CD4-positive, alpha-beta T cell treated with Interferon gamma for 1 hour (primary cell): ENCODE data around the gene CLTB.

ENCODE experiments used
- DNase-seq: peaks from one replicate; pipeline ENCODE4 v3.0.0-alpha.2; 2020

Gene CLTB

GRCh38 chr5:176379881-176380280 is 36.5 kb downstream of the CLTB start:
- no peak for DNase-seq

GRCh38 chr5:176373100-176373818 is 43.1 kb downstream of the CLTB start:
- no peak for DNase-seq

DNA sequence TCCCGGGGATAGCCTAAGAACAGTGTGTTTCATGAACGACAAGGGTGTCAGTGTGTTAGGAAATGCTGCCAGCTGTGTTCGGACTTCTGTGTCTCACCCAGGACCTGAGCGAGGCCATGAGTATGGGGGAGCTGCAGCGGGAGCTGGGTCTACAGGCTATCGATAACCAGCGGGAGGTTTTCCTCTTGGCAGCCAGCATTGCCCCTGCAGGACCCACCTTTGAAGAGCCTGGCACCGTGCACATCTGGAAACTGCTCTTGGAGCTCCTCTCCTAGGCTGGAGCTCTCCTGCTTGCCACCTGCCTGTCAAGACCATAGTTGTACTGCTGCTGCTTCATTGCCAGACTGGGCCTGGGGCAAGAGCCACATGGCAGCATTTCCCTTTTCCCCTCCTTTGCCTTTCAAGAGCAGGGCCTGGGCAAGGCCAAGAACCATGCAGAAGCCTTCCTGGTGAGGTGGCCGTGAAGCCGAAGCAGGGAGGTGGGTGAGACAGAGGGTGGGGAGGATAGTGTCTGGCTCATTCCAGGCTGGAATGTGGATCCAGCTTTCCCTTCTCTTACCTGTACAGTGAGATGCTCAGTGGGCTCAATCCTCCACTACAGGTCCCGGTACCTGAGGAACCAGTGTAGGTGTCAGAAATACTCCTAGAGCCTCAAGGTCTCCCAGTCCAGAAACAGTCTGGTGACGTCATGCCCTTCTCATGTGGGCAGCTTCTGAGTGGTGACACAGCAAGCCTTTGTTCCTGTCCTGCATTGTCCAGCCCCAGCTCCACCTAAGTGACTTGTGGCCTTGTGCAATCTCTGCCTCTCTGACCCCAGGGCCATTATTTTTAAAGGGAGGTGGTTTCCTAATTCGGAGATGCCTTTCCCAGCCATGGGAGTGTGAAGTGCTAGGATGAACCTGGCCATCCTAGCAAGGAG is 44.5 kb downstream of the CLTB start:
- peak; percentile 22 for DNase-seq

GRCh38 chr5:176369934-176370711 is 46.2 kb downstream of the CLTB start:
- no peak for DNase-seq

- DNase-seq = no peak
Measured at GRCh38 chr5:176368726-176369125, 47.6 kb downstream of the CLTB start.

DNA sequence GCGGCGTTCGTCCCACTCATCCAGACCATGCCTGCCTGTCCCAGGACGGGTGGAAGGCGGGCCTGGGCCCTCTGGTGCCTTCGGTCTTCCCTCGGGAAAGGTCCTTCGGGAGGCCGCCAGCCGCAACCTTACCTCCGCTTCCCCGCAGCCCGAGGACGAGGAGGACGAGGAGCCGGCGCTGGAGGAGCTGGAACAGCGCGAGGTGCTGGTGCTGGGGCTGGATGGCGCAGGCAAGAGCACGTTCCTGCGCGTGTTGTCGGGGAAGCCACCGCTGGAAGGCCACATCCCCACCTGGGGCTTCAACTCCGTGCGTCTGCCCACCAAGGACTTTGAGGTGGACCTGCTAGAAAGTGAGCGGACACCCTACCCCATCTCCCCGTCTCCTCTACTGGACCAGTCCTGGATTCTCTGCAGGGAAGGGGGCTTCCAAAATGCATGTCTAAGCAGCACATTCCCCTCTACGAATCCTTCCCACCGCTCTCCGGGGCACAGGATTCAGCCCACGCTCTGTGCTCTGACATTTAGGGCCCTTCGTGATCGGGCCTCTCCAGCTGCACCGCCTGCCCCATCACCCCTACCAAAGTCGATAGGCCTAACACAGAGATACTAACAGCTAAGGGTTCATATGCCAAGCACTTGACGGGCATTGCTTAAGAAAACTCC is 50.0 kb downstream of the CLTB start:
- DNase-seq = no peak

- DNase-seq = peak; percentile 32
Measured at GRCh38 chr5:176365351-176366231, 50.7 kb downstream of the CLTB start, which contains the start of gene ARL10. Gene ARL10 (plus strand): TSS chr5:176365487. CDS start chr5:176365564, 77 bp downstream.

DNA sequence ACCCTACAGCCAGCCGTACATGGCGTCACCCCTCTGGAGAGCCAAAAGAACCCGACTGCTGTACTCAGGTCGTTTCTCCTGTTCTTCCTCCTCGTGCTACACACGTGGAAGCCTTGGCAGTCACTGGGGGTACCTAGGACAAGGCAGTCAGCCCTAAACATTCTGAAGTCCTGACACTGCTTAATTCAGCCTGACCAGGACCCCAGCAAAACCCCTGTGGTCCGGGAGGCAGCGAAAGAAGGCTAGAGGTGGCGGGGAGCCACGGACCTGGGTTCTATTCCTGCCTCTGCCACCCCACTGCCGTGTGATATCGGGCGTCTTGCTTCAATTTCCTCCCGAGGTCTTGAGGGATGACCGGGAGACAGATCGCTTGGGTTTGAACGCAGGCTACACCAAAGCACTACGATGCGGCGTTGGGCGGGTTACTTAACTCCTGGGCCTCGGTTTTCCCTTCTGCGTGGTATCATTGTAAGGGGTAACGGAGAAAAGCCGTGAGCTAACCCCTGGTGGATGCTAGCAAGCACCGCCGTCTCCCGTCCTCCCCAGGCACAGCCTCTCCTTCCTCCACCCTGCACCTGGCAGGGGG is 51.5 kb downstream of the CLTB start:
- no peak for DNase-seq

DNA sequence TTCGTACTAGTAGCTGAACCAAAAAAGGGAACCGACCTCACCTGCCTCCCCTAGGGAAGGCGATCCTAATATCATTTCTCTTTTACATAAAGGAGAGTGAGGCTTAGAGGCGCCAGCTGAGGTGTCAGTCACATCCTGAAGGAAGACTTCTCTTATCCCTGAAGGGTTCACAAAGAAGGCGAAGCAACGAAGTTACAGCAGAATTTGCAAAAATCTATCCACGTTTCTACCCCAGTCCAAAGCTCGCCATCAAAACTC is 54.2 kb downstream of the CLTB start:
- DNase-seq = no peak

GRCh38 chr5:176361437-176362232 is 54.7 kb downstream of the CLTB start, which contains the start of gene KIAA1191:
Gene KIAA1191 (minus strand): TSS chr5:176361764. CDS start chr5:176359508, 2,256 bp downstream.
- DNase-seq = peak; percentile 94

DNA sequence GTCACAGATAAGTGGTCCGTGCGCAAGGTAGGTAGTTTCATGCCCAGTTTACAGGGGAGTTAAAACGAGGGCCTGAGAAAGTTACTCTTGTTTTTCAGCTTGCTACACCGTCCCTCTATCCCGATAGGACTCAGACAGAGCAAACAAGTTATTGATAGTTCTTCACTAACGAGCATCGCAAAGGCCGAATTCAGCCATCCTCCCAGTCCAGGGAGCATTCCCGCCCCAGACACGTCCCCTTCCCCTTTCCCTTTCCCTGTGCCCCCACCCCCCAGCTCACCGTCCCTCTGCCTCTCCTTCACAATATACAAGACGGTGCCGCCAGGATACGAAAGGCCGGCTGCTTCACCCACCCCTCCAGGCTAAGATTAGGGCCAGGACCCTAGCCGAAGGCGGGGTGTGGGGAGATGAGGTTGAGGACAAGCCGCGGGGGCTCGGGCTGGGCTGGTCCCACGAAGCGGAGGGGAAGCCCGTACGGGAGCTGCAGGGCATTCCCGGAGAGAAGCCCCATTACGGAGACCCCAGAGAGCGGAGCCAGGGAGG is 55.4 kb downstream of the CLTB start:
- DNase-seq = no peak

GRCh38 chr5:176359658-176360057 is 56.7 kb downstream of the CLTB start:
- DNase-seq = no peak

DNA sequence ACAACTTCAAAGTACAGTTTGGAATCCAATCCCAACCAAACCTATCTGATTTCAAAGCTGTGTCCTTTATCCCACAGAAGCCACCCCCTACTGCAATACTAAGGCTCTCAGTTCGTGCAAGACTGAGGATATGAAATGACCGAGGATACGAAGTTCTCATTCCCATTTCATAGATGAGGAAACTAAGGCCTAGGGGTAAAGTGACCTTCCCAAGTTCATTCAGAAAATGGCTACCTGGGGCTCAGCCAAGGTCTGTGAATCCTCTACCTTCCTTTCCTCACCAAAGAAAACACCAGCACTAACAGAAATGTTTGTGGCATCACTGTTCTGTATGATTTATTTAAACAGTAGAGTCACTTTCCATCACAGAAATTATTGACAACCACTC is 60.2 kb downstream of the CLTB start:
- no peak for DNase-seq

DNA sequence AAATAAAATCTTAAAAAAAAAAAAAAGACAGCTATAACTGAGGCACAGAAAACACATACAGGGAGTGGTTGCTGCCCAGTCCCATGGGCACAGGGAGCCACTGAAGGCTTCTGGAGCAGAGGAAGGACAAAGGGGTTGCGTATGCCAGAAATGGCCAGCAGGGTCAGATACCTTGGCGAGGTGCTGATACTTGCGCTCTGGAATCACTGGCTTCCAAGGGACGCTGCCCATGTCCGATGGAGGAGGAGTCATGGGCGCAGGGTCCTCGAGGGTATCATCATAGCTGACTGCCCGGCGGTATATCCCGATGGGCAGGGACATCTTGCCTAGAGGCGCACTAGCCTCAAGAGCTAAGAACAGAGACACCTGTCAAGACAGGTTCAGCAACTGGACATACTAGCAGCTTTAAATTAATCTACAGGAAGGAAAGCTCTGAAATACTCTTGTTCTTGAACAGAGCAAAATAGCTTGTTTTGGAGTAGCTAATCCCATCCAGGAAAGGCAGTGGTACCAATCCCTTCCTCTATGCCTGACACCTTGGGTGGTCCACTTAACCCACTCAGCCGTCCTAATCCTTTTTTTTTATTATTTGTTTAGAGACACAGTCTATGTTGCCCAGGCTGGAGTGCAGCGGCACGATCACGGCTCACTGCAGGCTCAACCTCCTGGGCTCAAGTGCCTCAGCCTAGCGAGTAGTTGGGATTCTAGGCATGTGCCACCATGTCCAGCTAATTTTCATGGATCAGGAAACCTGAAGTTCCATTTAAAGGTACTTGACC is 60.8 kb downstream of the CLTB start:
- DNase-seq = no peak

DNA sequence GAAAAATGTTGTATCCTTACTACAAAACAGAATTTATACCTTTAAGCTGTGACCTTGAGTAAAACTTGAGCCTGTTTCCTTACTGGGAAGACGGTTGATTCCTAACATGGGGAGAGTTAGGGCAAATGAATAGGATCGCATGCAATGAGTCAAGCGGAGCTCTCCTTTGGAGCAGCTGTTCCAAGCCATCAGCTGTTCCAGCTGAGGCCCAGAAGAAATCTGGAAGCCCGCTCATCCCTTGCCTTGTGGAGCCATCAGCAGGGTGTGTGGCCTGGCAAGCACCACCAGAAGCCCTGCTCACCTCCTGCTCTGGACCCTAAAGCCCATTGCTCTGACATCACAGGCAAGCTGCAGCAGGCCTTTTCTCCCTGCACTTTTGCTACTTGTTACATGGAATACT is 62.8 kb downstream of the CLTB start:
- DNase-seq = no peak

DNA sequence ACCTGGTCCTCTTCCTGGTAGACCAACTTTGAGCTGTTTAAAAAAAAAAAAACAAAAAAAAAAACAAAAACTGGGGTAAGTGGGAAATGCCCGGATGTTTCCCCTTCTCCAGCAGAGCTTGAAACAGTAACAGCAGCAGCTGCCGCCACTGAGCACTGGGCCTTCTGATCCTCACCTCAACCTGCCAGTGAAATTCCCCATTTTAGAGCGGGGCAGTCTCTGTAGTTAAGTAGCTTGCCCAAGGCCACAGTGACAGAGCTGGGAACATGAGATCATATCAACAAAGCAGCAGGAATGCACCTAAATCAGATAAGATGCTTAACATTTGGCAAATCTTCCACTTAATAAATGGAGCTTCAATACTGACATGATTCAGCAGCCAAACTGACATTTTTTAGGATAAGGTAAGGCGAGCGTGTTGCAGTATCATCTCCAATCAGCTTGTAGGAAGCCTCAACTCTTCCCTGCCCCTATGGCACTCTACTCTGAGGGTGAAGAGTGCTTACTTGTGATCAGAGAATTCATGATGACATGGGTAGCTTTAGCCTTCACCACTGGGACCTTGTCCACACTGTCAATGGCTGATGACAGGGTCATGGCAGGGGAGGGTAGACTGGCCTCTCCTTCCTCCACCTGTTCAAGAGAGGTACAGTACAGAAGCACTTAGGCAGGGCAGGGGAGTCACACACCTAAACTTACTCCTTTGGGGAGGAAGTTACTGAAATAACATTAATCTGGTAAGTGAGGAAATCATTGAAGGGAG is 64.0 kb downstream of the CLTB start:
- no peak for DNase-seq

DNA sequence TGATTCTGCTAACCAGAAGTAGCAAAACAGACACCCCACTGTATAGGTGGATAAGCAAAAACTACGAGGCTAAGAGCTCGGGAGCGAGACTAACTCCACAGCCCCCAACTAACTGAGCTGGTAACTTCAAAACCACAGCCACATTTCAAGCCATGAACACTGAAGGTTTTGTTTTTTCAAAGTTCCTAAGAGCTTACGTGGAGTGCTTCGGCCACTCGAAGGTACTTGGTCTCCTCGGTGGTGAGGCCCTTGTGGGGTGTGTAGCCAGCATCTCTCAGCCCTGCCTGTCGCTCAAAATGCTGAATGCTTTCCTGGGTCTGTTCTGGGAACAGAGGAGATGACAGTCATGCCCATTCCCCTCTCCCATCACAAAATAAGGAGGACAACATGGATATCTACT is 65.9 kb downstream of the CLTB start:
- DNase-seq = no peak

DNA sequence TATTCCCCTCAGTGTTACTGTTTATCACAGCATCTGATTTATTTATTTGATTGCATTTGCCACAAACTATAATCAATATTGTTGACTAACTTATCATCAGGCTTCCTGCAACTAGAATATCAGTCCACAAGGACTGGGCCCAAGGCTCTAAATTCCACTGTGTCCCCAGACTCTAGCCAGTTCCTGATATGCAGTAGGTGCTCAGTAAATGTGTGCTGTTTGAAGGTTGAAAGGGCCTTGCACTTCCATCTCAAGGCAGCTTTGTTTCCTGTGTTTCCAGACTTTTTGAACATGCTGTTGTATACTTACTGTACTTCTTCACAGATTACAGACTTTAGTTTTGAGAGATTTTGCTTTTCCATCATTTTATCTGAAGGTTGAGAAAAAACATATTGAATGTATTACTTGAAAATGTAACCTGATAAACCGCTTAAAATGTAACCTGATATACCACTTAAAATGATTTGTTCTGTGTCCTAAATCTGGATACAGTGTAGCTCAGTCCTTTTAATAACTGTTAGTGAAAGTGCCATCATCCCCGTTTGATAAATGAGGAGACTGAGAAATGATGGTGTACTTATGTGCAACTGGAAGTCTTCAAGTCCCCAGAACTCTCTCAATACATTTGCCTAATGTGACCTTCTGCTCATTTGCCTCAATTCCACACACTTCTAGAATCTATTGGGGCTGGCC is 73.4 kb downstream of the CLTB start:
- no peak for DNase-seq
